LNCaP clone FGC (cell line): ENCODE data around the gene PRDM15.

Experiments used
- DNase-seq: peaks from one replicate; pipeline ENCODE4 v3.0.0-alpha.2; 2011; ENCODE audit warnings: low read depth
- H3K4me3 ChIP-seq: 2 replicates; pipeline ENCODE4 v1.5.1; 2011; ENCODE audit warnings: mild to moderate bottlenecking, low read depth, low read length, control low read depth
- TF ChIP-seq, protein P1 (sequence below): IDR thresholded peaks from 2 replicates; pipeline ENCODE4 v1.5.1; 2012; ENCODE audit warnings: mild to moderate bottlenecking; ENCODE audit not compliant: control insufficient read depth, insufficient read depth; ENCODE audit errors: extremely low read depth

The PRDM15 gene

DNA sequence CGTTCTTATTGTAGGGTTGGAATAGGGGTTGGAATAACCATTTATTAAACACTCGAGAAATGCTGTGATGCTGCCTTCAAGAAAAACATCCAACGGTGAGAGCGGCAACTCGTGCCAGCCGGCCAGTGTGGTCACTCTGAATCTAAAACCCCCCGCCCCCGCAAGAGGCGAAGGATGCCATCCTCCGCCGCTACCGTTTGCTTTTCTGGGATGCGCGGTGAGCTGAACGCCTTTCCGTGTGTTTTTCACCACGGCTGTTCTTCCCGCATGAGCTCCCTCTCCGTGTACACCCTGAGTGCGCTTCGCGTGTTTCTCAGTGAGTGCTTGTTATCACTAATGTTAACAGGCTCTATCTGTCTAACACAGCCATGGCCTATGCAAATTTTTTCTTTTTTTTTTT, 70.3 kb downstream of the PRDM15 start:
- H3K4me3 ChIP-seq: no peak overlapping the region
- TF ChIP-seq, protein P1, sequence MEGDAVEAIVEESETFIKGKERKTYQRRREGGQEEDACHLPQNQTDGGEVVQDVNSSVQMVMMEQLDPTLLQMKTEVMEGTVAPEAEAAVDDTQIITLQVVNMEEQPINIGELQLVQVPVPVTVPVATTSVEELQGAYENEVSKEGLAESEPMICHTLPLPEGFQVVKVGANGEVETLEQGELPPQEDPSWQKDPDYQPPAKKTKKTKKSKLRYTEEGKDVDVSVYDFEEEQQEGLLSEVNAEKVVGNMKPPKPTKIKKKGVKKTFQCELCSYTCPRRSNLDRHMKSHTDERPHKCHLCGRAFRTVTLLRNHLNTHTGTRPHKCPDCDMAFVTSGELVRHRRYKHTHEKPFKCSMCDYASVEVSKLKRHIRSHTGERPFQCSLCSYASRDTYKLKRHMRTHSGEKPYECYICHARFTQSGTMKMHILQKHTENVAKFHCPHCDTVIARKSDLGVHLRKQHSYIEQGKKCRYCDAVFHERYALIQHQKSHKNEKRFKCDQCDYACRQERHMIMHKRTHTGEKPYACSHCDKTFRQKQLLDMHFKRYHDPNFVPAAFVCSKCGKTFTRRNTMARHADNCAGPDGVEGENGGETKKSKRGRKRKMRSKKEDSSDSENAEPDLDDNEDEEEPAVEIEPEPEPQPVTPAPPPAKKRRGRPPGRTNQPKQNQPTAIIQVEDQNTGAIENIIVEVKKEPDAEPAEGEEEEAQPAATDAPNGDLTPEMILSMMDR: no peak
- DNase-seq: no peak

DNA sequence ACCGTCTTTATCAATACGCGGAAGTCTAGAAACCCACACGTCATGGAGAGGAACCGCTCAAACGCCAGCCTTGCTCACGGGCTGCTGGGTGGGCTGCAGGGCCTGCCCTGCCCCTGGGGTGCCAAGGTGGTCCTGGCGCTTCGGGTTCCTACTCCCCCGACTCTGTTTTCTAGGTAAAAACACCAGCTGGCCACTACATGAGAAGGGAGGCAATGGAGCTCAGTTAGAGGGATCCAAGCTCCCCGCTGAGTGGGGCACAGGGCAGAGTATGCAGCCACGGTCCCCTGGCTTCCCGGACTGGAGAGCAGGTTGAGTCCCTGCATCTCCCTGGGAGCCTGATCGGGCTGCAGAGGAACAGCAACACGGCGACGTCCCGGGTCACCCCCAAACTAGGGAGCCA, 71.0 kb downstream of the PRDM15 start:
- TF ChIP-seq, protein P1: no peak
- DNase-seq: no peak
- H3K4me3 ChIP-seq: no peak overlapping the region

DNA sequence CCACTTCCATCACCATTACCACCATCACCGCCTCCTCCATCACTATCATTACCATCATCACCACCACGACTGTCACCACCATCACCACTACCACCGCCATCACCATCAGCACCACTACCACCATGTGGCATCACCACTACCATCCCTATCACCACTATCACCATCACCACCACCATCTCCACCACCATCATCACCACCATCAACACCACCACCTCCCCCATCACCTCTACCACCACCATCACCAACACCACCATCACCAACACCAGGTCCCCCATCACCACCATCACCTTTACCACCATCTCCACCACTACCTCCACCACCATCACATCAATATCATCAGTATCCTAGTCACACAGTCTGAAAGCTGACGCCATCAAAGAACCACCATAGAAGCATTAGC, 72.4 kb downstream of the PRDM15 start:
- TF ChIP-seq, protein P1: no peak
- no peak for DNase-seq
- H3K4me3 ChIP-seq: no peak overlapping the region

DNA sequence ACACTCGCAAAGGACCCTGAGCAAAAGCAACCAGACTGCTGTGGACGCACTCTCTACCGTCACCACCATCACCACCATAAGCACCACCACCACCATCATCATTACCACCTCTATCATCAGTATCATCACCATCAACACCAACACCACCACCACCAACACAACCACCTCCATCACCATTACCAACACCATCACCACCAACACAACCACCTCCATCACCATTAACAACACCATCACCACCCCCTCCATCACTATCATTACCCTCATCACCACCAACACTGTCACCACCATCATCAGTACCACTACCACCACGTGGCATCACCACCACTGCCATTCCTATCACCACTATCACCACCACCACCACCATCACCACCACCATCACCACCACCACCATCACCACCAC, 73.5 kb downstream of the PRDM15 start:
- TF ChIP-seq, protein P1: no peak
- no peak for DNase-seq
- H3K4me3 ChIP-seq: no peak overlapping the region

DNA sequence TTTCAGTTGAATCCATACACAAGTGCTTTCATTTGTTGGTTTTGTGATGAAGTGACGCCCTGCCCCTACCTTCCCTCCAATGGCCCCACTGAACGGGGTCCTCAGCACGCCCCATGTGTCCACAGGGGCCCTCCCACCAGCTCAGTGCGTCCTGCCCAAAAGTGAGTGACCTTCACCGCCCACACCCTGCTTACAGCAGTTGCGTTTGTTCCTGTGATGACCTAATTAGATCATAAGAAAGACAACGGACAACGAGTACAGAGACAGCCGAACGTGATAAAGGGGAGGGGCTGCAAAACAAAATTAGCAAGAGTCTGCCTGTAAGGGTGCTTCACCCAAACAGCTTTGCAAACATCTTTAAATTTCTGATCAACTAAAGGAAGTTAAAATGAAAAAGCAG, 74.1 kb downstream of the PRDM15 start:
- H3K4me3 ChIP-seq: no peak overlapping the region
- TF ChIP-seq, protein P1: no peak

DNA sequence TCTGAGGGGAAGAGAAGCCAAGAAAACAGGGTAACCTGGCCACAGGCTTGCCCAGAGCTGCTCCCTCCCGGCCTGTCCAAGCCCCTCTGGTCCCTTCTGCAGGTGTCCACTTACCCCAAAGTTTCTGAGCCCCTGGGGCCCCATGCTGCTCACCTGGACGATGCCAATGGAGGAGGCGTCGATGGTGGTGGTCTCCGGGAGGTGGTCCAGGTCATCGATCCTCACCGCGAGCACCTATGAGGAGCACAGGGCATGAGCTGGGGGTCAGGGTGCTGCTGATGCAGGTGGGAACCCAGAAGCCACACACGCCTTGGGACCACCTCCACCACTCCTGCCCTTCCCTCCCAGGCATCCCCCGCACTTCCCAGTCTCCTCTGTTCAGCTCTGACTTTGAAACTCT, 74.8 kb downstream of the PRDM15 start:
- H3K4me3 ChIP-seq: no peak overlapping the region
- TF ChIP-seq, protein P1: no peak
- no peak for DNase-seq

More for the DNA sequence above, 74.1 kb downstream of the PRDM15 start:
- DNase-seq: no peak

DNA sequence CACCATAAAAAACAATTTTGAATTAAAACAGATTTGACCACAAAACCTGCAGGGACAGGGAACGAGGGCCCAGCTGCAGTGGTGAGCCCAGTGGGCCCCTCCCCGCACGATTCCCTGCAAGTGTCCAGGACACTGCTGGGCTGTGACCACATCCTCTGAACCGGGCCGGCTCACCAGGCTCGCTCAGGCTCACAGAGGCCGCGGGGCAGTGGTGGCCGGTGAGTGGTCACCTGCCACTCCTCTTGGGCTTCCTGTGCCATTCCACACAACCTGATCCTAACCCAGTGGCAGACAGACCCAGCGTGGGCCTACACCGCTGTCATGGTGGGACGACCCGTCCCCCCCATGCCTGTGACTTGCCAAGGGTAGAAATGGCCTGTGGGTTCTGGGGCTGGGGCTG, 75.8 kb downstream of the PRDM15 start:
- H3K4me3 ChIP-seq: no peak overlapping the region
- TF ChIP-seq, protein P1: no peak
- no peak for DNase-seq
